Measurements from ENCODE around the gene KLHDC10.

DNA sequence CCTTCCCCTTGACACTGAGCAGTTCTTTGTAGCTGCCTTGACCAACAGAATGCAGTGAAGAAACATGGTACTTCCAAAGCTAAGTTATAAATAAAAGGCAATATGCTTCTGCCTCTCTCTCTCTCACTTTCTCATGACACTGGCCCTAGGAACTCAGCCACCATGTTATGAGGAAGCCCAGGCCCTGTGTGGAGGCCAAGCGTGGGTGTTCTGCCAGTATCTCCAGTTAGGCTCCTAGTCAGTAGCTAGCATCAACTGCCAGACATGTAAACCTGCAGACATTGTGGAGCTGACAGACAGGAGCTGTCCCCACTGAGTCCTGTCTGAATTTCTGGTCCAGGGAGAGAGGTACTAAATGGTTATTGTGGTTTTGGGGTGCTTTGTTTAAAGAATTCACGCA is 89.7 kb downstream of the KLHDC10 start:
- no peak for TF ChIP-seq TAF1 (IDR thresholded peaks at IDR 0.05; ENCODE audit: low read depth, low read length)
- TF ChIP-seq SPI1 (IDR thresholded peaks at IDR 0.05; ENCODE audit: low read depth, low read length) = no peak
- TF ChIP-seq POLR2A (IDR thresholded peaks at IDR 0.05; ENCODE audit: low read depth, low read length) = no peak
- no peak for TF ChIP-seq PAX5 (IDR thresholded peaks at IDR 0.05; ENCODE audit: insufficient read depth, low read length, severe bottlenecking)
- TF ChIP-seq POU2F2 (IDR thresholded peaks at IDR 0.05; ENCODE audit: low read depth, low read length) = no peak
- no peak for TF ChIP-seq POLR2AphosphoS5 (IDR thresholded peaks at IDR 0.05; ENCODE audit: low read depth, low read length)

All from GM12891 (cell line).